Measurements from ENCODE around the gene ANAPC7.

ANAPC7 gene

DNA sequence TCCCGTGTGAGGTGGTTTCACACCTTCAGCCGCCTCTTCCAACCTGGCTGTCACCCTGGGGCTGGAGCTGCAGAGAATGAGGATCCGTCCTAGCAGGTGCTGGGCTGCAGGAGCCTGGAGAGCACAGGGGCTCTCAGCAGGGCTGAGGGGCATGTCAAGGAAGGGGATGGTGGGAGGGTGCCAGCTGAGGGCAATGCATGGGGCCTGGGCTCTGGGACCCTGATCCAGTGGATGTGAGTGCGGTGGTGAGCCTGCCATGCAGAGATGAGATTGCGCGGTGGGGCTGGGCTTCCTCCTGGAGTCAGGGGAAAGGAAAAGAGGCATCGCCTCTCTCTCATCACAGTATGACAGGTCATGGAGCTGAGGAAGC is 31.5 kb downstream of the ANAPC7 start:
- TF ChIP-seq, protein P1, sequence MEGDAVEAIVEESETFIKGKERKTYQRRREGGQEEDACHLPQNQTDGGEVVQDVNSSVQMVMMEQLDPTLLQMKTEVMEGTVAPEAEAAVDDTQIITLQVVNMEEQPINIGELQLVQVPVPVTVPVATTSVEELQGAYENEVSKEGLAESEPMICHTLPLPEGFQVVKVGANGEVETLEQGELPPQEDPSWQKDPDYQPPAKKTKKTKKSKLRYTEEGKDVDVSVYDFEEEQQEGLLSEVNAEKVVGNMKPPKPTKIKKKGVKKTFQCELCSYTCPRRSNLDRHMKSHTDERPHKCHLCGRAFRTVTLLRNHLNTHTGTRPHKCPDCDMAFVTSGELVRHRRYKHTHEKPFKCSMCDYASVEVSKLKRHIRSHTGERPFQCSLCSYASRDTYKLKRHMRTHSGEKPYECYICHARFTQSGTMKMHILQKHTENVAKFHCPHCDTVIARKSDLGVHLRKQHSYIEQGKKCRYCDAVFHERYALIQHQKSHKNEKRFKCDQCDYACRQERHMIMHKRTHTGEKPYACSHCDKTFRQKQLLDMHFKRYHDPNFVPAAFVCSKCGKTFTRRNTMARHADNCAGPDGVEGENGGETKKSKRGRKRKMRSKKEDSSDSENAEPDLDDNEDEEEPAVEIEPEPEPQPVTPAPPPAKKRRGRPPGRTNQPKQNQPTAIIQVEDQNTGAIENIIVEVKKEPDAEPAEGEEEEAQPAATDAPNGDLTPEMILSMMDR (IDR thresholded peaks at IDR 0.05; ENCODE audit: insufficient read depth, missing control alignments): no peak
- DNase-seq (ENCODE audit: insufficient read length, low spot score) (no peak), FAIRE-seq (no peak)

DNA sequence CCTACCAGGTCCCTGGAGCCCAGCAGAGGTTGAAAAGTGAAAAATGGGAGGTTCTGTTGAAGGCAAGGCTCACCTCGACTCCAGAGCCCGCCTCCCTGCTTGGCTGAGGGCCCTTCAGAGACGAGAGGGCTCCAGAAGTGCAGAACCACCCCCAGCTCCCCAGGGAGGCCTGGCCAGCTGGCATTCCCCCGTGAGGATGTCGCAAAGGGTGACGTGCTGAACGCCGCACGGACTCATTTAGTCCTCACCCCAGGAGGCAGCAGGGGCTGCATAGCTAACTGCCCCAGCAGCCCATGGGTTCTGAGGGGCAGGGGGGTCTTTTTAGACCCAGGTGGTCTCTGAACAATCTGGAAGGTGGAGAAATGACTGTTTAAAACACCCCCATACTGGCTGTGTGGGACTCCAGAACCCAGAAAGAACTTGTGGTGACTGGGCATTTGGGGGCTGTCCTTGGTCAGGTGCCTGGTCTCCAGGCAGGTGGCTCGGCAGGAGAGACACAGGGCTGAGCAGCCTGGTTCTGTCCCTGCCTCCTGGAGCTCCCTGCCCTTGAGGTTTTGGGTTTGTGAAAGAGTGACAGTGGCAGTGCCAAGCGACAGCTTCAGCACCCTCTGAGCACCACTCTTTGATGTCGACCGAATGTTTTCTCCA is 32.0 kb downstream of the ANAPC7 start:
- DNase-seq (ENCODE audit: insufficient read length, low spot score) (peak; percentile 70), FAIRE-seq (no peak)
- TF ChIP-seq, protein P1 (IDR thresholded peaks at IDR 0.05; ENCODE audit: insufficient read depth, missing control alignments): no peak

DNA sequence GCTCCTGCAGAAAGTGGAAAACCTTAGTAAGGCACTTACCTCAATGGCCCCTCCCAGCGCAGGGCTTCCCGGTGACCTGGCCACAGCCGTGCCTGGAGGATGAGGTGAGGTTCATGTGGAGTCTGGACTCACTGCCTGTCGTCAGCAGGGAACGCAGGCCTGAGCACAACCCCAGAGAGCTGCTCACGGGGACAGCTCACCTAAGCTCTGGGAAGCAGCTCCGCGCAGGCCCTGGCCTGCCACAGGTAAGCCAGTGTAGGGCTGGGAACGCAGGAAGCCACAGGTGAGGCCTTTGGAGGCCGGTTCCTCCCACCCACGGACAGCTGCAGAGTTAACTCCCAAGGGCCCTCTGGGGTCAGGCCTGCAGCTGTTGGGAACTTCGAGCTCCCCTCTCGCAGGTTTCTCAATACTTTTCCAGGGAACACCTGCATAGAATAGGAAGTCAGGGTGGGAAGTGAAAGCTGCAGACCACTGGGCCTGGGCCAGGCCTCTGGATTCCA is 32.7 kb downstream of the ANAPC7 start:
- TF ChIP-seq, protein P1 (IDR thresholded peaks at IDR 0.05; ENCODE audit: insufficient read depth, missing control alignments): no peak
- DNase-seq (ENCODE audit: insufficient read length, low spot score) (no peak), FAIRE-seq (no peak)

DNA sequence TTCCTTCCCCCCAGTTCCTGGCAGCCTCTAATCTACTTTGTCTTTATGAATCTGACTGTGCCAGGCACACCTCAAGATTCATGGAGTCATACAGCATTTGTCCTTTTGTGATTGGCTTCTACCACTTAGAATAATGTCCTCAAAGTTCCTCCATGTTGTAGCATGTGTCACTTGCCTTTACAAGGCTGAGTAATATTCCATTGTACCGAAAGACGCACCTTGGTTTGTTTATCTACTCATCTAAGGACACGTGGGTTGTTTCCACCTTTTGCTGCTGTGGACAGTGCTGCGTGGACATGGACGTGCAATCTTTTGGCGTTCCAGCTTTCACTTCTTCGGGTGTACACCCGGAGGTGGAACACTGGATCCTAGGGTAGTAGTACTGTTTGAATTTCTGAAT is 33.5 kb downstream of the ANAPC7 start:
- TF ChIP-seq, protein P1 (IDR thresholded peaks at IDR 0.05; ENCODE audit: insufficient read depth, missing control alignments): no peak
- DNase-seq (ENCODE audit: insufficient read length, low spot score): no peak
- FAIRE-seq: no peak

DNA sequence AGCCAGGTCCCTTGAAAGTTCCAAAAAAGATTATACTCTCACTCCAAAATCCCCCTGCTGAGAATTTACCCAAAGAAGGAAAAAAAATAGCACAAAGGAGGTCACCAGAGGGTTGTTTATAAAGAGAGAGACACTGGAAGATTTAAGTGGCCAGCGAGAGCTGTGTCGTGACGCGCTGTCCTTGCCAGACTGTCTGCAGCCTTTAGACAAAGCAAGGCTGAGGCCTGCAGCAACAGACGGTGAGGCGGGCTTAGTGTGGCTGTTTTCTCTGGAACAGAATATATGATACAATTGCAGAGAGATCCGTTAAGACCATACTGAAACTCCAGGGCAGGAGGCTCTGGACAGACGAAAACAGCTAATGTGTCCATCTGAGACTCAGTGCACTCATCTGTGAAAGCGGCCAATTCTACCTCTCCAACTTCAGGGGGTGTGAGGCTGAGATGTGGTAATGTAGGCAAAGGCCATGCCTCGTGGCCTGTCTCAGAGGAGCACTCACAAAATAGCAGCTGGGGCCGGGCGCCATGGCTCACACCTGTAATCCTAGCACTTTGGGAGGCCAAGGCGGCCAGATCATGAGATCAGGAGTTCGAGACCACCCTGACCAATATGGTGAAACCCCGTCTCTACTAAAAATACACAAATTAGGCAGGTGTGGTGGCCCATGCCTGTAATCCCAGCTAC is 36.2 kb downstream of the ANAPC7 start:
- no peak for FAIRE-seq

DNA sequence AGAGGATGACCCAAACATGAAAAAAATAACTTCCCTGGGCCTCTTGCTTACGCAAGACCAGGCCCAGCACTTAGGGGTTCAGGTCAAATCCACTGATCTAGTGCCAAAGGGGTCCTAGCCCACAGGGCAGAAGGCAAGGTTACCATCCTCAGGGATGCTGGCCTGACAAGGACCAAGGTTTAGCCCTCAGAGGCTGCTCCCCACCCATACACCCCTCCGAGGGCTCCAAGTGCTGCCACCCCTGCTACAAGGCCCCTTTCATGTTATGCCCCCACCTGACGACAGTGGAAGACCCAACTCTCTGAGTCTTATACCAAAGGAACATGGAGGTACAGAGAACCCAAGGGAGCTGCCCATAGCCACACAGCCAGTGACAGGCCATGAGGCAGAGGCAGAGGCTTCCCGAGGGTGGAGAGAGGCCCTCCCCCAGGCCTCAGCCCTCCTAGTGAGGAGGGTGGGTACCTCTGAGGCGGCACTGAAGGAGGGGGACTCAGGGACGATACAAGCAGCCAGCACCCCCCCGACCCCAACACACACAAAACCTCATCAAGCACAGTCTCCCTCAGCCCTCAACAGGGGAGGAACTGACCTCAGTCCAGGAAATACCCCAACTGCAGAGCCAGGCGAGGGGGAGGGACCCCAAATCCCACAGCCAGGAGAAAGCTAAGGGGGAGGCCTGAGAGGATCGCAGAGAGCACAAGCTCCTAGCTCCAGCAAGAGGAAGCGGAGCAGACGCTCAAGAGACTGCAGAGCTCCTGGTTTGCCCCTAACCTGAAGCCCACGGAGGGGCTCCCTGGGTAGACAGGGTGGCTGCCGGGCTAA is 37.0 kb downstream of the ANAPC7 start:
- no peak for DNase-seq (ENCODE audit: insufficient read length, low spot score)
- TF ChIP-seq, protein P1 (IDR thresholded peaks at IDR 0.05; ENCODE audit: insufficient read depth, missing control alignments): no peak
- FAIRE-seq: no peak

More for the DNA sequence above, 36.2 kb downstream of the ANAPC7 start:
- TF ChIP-seq, protein P1 (IDR thresholded peaks at IDR 0.05; ENCODE audit: insufficient read depth, missing control alignments): no peak
- no peak for DNase-seq (ENCODE audit: insufficient read length, low spot score)

Measured in D721Med (cell line).